Ovary (tissue), 3 donors: ENCODE results near the gene ERBIN.

Source experiments
- CTCF ChIP-seq, 3 donors: fragments of 450-650 bp in 2 of 3; fragments of 200-600 bp in 1 of 3; IDR thresholded peaks; one replicate each; pipeline versions ENCODE4 v1.5.1 to v1.8.0; 2016 to 2022; ENCODE audit warnings: antibody characterized with exemption in 3 of 3, mild to moderate bottlenecking in 1 of 3
- EP300 ChIP-seq: sonication (generic); formaldehyde crosslinking; IDR thresholded peaks from one replicate; pipeline ENCODE4 v1.6.1; 2017; ENCODE audit warnings: antibody characterized with exemption
- POLR2A ChIP-seq: fragments of 450-650 bp; IDR thresholded peaks from one replicate; pipeline ENCODE4 v1.6.1; 2017; ENCODE audit warnings: antibody characterized with exemption, mild to moderate bottlenecking, moderate library complexity
- donor health status: DM: no; HTN: no; CAD: no.

- TF ChIP-seq CTCF (IDR thresholded peaks at IDR 0.05) (no peak), POLR2A (no peak), EP300 (no peak)
Observed at GRCh38 chr5:66129144-66129543, 202.8 kb downstream of the ERBIN start.
